GM23338 (cell line): ENCODE results near the gene PHLDB2. TPM values are rescaled to one million over a fixed set of nuclear protein-coding genes. Genes with fewer than 3 reads are reported as not detected.

Source experiments
- ATAC-seq: fragments of 200-7000 bp; cut with Tn5 transposase; 3 replicates; pipeline ENCODE4 v1.9.1; 2020
- DNase-seq: peaks from one replicate; pipeline ENCODE4 v3.0.0-alpha.2; 2015; ENCODE audit warnings: low spot score
- H2AFZ ChIP-seq: fragments of 200-600 bp; sonication (generic); 2 replicates; pipeline ENCODE4 v1.8.0; 2016; ENCODE audit warnings: antibody characterized with exemption, mild to moderate bottlenecking, moderate library complexity
- H3F3A ChIP-seq: fragments of 200-600 bp; sonication (generic); replicated peaks from 2 replicates; pipeline ENCODE4 v1.8.0; 2017; ENCODE audit warnings: antibody characterized with exemption, mixed run types, low read depth
- H3K27ac ChIP-seq: fragments of 200-600 bp; sonication (generic); 2 replicates; pipeline ENCODE4 v1.6.1; 2016; ENCODE audit warnings: low read depth
- H3K27me3 ChIP-seq: fragments of 200-600 bp; sonication (generic); 2 replicates; pipeline ENCODE4 v1.8.0; 2016; ENCODE audit warnings: mild to moderate bottlenecking, mixed run types, moderate library complexity; ENCODE audit not compliant: insufficient read depth
- H3K36me3 ChIP-seq: fragments of 200-600 bp; sonication (generic); 2 replicates; pipeline ENCODE4 v1.8.0; 2016; ENCODE audit warnings: mild to moderate bottlenecking; ENCODE audit not compliant: insufficient read depth
- H3K4me1 ChIP-seq: fragments of 200-600 bp; sonication (generic); 2 replicates; pipeline ENCODE4 v1.8.0; 2016; ENCODE audit warnings: mild to moderate bottlenecking, moderate library complexity; ENCODE audit not compliant: insufficient read depth
- H3K4me2 ChIP-seq: fragments of 200-600 bp; sonication (generic); 2 replicates; pipeline ENCODE4 v1.7.1; 2017; ENCODE audit warnings: mixed run types
- H3K4me3 ChIP-seq: fragments of 200-600 bp; sonication (generic); 2 replicates; pipeline ENCODE4 v1.6.1; 2016; ENCODE audit warnings: mixed run types
- H3K79me2 ChIP-seq: fragments of 200-600 bp; sonication (generic); replicated peaks from 2 replicates; pipeline ENCODE4 v1.8.0; 2017; ENCODE audit warnings: mild to moderate bottlenecking; ENCODE audit not compliant: insufficient read depth
- H3K9me2 ChIP-seq: fragments of 200-600 bp; sonication (generic); 2 replicates; pipeline ENCODE4 v1.8.0; 2017; ENCODE audit not compliant: insufficient read depth
- H4K20me1 ChIP-seq: fragments of 200-600 bp; sonication (generic); replicated peaks from 2 replicates; pipeline ENCODE4 v1.8.0; 2017; ENCODE audit warnings: mild to moderate bottlenecking; ENCODE audit not compliant: insufficient read depth
- H3K27ac Mint-ChIP-seq: 2 replicates; pipeline ENCODE4 v1.8.0; 2020; ENCODE audit warnings: inconsistent platforms, mild to moderate bottlenecking, moderate library complexity, mixed read lengths
- H3K27me3 Mint-ChIP-seq: 3 replicates; pipeline ENCODE4 v1.8.0; 2022; ENCODE audit warnings: low read depth, mild to moderate bottlenecking, moderate library complexity, mixed read lengths, inconsistent platforms; ENCODE audit not compliant: insufficient read depth, poor library complexity
- H3K36me3 Mint-ChIP-seq: 3 replicates; pipeline ENCODE4 v1.8.0; 2021; ENCODE audit warnings: low read depth, mild to moderate bottlenecking, inconsistent platforms, moderate library complexity, mixed read lengths
- H3K4me1 Mint-ChIP-seq: 3 replicates; pipeline ENCODE4 v1.8.0; 2020; ENCODE audit warnings: mild to moderate bottlenecking, inconsistent platforms, mixed read lengths
- H3K4me3 Mint-ChIP-seq: 3 replicates; pipeline ENCODE4 v1.8.0; 2021; ENCODE audit warnings: moderate library complexity, mild to moderate bottlenecking, inconsistent platforms, mixed read lengths
- H3K9me3 Mint-ChIP-seq: 3 replicates; pipeline ENCODE4 v1.8.0; 2020; ENCODE audit warnings: moderate library complexity, mild to moderate bottlenecking, inconsistent platforms, mixed read lengths
- CREB1 ChIP-seq: fragments of 250-450 bp; sonication (Bioruptor Pico); IDR thresholded peaks from 2 replicates; pipeline ENCODE4 v1.5.0; 2020; ENCODE audit warnings: low read depth, mild to moderate bottlenecking, moderate library complexity
- ETS1 ChIP-seq: IDR thresholded peaks from 2 replicates; pipeline ENCODE4 v1.6.1; 2016; ENCODE audit warnings: antibody characterized with exemption
- EZH2 ChIP-seq: fragments of 200-600 bp; sonication (generic); IDR thresholded peaks from one replicate; pipeline ENCODE4 v1.8.0; 2017; ENCODE audit warnings: antibody characterized with exemption, mild to moderate bottlenecking, low read depth; ENCODE audit not compliant: unreplicated experiment
- EZH2phosphoT487 ChIP-seq: fragments of 200-600 bp; sonication (generic); IDR thresholded peaks from one replicate; pipeline ENCODE4 v1.8.1; 2018; ENCODE audit warnings: antibody characterized with exemption; ENCODE audit not compliant: unreplicated experiment
- JUNB ChIP-seq: IDR thresholded peaks from one replicate; pipeline ENCODE4 v1.6.1; 2016; ENCODE audit warnings: antibody characterized with exemption; ENCODE audit not compliant: unreplicated experiment
- NANOG ChIP-seq: IDR thresholded peaks from 2 replicates; pipeline ENCODE4 v1.6.1; 2016; ENCODE audit warnings: antibody characterized with exemption, borderline replicate concordance
- POLR2AphosphoS5 ChIP-seq: IDR thresholded peaks from 2 replicates; pipeline ENCODE4 v1.6.1; 2016; ENCODE audit warnings: antibody characterized with exemption, low read depth
- REST ChIP-seq: IDR thresholded peaks from one replicate; pipeline ENCODE4 v1.6.1; 2018; ENCODE audit warnings: antibody characterized with exemption; ENCODE audit not compliant: unreplicated experiment
- STAT1 ChIP-seq: IDR thresholded peaks from one replicate; pipeline ENCODE4 v1.6.1; 2016; ENCODE audit warnings: antibody characterized with exemption; ENCODE audit not compliant: unreplicated experiment
- ZNF114 ChIP-seq: fragments of 250-450 bp; sonication (Bioruptor Pico); IDR thresholded peaks from 2 replicates; pipeline ENCODE4 v1.5.0; 2020; ENCODE audit warnings: mild to moderate bottlenecking, moderate library complexity
- ZNF331 ChIP-seq: fragments of 250-450 bp; sonication (Bioruptor Pico); IDR thresholded peaks from 2 replicates; pipeline ENCODE4 v1.5.0; 2020; ENCODE audit warnings: low read depth, mild to moderate bottlenecking, moderate library complexity
- polyA plus RNA-seq: library from polyadenylated mRNA; unstranded; fragments of >200 nt; fragmentation: Nextera tagmentation; extraction: Ambion mirVana; gene quantifications from 2 replicates; pipeline ENCODE4 v1.2.1, GENCODE V29; 2016
- total RNA-seq: library from RNA; depleted of rRNA; stranded (reverse); fragments of >200 nt; shearing (Covaris generic); gene quantifications from 2 replicates; pipeline ENCODE4 v1.2.3, GENCODE V29; 2014
- TF ChIP-seq, protein P1 (sequence below), 2 experiments: fragments of 200-600 bp in 1 of 2; sonication (generic) in 1 of 2; conservative IDR thresholded peaks; 2 replicates each; pipeline versions ENCODE4 v1.5.1 to v1.6.1; 2016 to 2017; ENCODE audit warnings: antibody characterized with exemption in 2 of 2, low read depth in 2 of 2, mild to moderate bottlenecking in 2 of 2, moderate library complexity in 1 of 2

PHLDB2 gene
- total and polyA plus RNA-seq, 2 experiments from 2014 or later = 19.5 to 33.7 TPM

GRCh38 chr3:111863942-111864694 is 5.1 kb downstream of the PHLDB2 start (continued):
- TF ChIP-seq NANOG (no peak), EZH2 (no peak), ZNF331 (CRISPR knock-in tag) (no peak), STAT1 (no peak), EZH2phosphoT487 (no peak), CREB1 (CRISPR knock-in tag) (no peak), JUNB (no peak), ZNF114 (CRISPR knock-in tag) (no peak), POLR2AphosphoS5 (no peak), REST (no peak)

DNA sequence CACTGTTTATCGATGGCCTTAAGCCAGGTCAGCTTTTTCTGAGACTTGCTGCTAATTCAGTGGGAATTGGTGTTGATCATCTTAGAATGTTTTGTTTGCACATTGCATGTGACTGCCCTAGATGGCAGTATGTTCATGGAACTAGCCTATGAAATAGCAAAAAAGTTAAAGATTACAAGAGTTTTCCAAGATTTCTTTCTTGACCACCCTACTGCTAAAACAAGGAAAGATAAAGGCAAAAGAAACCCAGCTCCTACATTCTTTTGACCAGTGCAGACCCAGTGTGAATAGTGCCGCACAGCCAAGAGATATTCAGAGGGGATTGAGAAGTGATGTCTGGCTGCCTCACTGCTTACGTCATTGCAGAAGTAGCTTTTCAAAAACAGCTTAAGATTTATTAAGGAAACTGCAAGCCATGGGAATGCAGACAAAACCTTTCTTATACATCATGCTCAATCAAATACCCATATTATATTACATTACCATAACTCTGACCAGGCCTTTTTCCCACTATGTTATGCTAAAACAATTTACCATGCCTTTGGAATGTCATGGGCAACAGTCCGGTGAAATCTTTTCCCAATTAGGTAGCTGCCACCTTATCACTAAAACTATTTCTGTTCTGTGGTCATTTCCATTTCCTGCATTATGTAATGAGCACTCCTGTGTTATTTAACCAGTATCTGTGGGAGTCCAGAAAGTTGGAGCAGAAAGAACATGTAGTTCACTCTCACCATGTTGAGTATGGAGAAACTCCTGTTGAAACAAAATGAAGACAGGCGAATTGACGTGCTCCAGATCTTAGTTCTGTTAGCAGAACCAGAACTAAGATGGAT is 6.0 kb downstream of the PHLDB2 start:
- Histone ChIP-seq H3K36me3 (no peaks in the 10 kb centered on the region), H3K9me2 (no peaks in the 10 kb centered on the region), H3F3A (0 out of 2 replicates have a peak, but pooled peaks cover 2% of the 10 kb centered on the region), H3K4me2 (0 out of 2 replicates have a peak overlapping the region, but pooled peaks have one; percentile 7), H3K27ac (no peak overlapping the region), H2AFZ (no peak overlapping the region), H3K27me3 (peaks cover 18% of the 10 kb centered on the region; the same call in 1 of the 2 replicates), H4K20me1 (0 out of 2 replicates have a peak, but pooled peaks cover 7% of the 10 kb centered on the region), H3K79me2 (peaks cover 73% of the 10 kb centered on the region), H3K4me3 (no peak overlapping the region), H3K4me1 (peaks cover 73% of the 10 kb centered on the region)
- Mint-ChIP-seq H3K27ac (no peak overlapping the region; the same call in 1 of the 2 replicates), H3K9me3 (no peaks in the 10 kb centered on the region), H3K4me3 (no peak overlapping the region), H3K36me3 (no peaks in the 10 kb centered on the region; the same call in 2 of the 3 replicates), H3K27me3 (peaks cover 11% of the 10 kb centered on the region), H3K4me1 (peaks cover 73% of the 10 kb centered on the region)
- DNase-seq = no peak
- ATAC-seq = no peak
- TF ChIP-seq, protein P1, sequence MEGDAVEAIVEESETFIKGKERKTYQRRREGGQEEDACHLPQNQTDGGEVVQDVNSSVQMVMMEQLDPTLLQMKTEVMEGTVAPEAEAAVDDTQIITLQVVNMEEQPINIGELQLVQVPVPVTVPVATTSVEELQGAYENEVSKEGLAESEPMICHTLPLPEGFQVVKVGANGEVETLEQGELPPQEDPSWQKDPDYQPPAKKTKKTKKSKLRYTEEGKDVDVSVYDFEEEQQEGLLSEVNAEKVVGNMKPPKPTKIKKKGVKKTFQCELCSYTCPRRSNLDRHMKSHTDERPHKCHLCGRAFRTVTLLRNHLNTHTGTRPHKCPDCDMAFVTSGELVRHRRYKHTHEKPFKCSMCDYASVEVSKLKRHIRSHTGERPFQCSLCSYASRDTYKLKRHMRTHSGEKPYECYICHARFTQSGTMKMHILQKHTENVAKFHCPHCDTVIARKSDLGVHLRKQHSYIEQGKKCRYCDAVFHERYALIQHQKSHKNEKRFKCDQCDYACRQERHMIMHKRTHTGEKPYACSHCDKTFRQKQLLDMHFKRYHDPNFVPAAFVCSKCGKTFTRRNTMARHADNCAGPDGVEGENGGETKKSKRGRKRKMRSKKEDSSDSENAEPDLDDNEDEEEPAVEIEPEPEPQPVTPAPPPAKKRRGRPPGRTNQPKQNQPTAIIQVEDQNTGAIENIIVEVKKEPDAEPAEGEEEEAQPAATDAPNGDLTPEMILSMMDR (conservative IDR thresholded peaks at IDR 0.05; ENCODE audit: low read depth in 2 of 2) = peak; percentile 21 to 25; a peak in 2 of 4 replicates
- no peak for TF ChIP-seq ETS1
